Cardiac septum (tissue), 1 donor: ENCODE results near the gene CDS2. TPM values are rescaled to one million over a fixed set of nuclear protein-coding genes. Genes with fewer than 3 reads are reported as not detected.
A peak's percentile ranks its signal among the peaks of the same experiment; 100 is the strongest.

Source experiments
- DNase-seq: peaks from one replicate; pipeline ENCODE4 v3.0.0-alpha.2; 2020; ENCODE audit warnings: low spot score
- intact Hi-C: fragments of 100-400 bp; cut with DNase I; formaldehyde crosslinking; loops from one replicate; pipeline ENCODE4 v1.14.0; 2022
- total RNA-seq: library from RNA; stranded (reverse); fragmentation: NEBNext Ultra II Directional; extraction: Animal tissue kit (Norgen Biotek cat#: 25700); gene quantifications from one replicate; pipeline ENCODE4 v1.2.1, GENCODE V29; 2021
- donor health status: DM: no; HTN: no; CAD: no.

CDS2 gene
- total RNA-seq, 1 donor from 2014 or later, result 84.0 TPM

DNA sequence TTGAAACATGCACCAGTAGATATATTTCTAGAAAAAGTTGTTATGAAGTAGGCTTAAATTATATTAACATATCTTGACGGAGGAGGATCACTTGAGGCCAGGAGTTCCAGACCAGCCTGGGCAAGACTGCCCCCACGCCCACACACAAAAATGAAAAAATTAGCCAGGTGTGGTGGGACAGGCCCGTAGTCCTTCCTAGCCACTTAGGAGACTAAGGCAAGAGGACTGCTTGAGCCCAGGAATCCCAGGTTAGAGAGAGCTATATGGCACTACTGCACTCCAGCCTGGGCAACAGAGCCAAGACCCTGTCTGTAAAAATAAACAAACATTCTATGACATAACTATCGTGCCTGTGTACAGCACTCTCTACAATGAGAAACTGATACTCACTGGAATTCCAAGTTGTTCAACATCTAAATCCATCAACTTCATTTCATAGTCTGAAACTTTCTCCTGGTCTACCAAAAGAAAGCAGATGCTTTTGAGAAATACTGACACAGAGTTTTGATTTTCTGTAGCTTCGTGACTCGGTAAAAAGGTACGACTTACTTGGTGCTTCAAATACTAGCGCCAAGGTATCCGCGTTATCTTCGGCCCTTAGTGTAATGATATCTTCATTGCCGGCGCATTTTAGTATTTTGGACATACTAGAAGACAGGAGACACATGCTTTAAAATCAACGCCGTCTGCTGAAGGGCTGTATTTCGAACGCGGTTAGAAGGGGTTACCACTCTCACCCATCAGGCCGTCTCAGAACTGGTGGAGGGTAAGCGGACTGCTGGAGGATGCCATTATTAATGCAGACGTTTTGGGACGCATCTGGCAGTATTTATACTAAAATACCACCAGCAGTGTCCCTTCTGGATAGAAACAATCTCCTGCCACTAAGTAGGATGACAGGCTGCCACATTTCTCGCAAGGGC is 8.3 kb upstream of the CDS2 start:
- intact Hi-C loops, result no loop called here
- no peak for DNase-seq

DNA sequence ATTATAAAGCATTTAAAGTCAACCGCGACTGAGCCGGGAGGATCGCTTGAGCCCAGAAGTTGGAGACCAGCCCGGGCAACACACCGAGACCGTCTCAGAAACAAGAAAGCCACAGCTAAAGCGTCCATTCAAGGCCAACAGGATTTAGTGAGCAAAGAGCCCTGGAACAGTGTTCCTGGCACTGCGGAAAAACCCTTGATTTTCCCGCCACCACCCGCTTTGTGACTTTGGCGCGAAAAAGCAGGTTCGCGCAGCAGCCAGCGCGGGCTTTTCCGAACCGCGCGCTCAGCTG is 7.7 kb upstream of the CDS2 start:
- intact Hi-C loops, result no loop called here

DNA sequence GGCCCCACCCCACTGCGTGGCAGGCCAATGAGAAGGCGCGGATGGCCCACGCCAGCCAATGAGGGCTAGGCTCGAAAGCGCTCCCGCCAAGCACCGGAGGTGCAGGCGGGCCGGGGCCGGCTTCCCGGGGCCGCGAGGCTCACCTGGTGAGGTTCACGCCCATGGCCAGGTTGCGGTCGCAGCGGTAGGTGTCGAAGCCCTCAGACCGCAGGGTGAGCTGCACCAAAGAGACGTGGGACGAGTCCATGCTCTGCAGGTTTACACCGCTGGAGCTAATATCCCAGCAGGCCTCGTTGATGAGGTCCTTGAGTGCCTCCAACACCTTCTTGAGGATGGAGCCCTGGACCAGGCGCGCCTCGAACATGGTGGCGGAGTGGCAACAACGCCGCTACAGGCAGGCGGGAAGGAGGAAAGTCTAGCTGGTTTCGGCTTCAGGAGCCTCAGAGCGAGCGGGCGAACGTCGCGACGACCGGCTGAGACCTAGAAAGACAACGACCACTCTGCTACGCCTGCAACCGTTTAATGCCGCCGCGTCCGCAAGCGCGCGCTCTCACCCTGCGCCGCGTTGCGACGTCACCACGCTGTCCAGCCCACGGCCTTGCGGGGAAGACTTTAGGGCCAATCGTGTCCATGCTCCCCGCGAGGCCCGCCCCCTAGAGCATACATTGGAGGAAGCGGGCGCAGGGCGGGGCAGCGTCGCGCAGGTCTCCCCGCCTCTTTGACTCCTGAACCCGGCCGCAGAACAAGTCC is 7.2 kb upstream of the CDS2 start, which contains the start of gene PCNA:
TSS of gene PCNA (minus strand) at position 524 of the 750 bp plus-strand sequence. CDS start at position 364, 160 bp downstream.
- intact Hi-C loops, result loop anchor here (10.0 kb wide), 1 partner anchor 325 kb away; no protein-coding TSS in a partner anchor
- peak; percentile 98 for DNase-seq

More for the DNA sequence above, 7.7 kb upstream of the CDS2 start:
- no peak for DNase-seq

DNA sequence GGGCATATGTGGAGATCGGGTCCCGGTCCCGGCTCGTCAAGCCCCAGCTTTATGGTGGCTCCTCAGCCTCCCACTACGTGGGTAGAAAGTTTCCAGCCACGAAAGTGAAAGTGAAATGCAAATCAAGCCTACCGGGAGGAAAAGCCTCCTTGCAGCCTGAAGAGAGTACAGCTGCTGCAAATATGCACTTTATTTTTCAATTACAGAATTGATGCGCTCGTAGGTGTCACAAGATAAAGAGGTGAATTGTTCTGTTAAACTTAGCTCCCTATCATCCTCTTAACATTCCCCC is 6.7 kb upstream of the CDS2 start:
- no peak for DNase-seq
- intact Hi-C loops, result loop anchor here (10.0 kb wide), 1 partner anchor 325 kb away; no protein-coding TSS in a partner anchor

GRCh38 chr20:5122873-5123260 is 3.9 kb upstream of the CDS2 start:
- intact Hi-C loops, result loop anchor here (10.0 kb wide), 1 partner anchor 322 kb away; no protein-coding TSS in a partner anchor
- no peak for DNase-seq

DNA sequence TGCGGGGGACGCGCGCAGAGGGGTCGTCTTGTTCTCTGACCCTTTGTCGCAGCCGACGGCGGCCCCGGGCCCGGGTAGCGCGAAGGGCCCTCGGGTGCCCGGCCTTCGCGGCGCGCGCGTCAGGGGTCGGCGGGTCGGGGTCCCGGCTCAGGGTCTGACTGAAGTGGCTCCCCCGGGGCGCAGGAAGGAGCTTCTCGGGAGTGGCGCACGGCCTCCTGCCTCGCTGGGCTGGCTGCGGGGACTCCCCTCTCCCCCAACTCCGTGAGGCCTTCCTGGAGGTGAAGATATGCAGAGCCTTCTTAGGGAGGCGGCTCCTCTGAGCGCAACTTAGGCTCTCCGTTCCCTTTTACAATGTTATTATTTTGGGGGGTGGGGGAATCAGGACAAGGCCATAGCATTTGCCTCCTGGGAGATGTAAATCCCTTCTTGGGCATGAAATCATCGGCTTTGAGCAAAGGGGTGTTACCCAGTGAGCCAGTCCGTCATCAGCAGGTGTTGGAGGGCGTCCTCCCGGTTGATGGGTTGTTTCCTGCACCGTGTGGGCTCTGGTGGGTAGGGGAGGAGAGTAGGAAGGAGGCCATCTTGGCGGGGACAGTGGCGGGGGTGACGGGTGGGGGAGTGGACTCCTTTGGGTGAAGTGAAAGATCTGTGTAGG is 523 bp downstream of the CDS2 start:
- DNase-seq, result peak; percentile 82
- intact Hi-C loops, result loop anchor here (10.0 kb wide), 1 partner anchor 317 kb away; no protein-coding TSS in a partner anchor

DNA sequence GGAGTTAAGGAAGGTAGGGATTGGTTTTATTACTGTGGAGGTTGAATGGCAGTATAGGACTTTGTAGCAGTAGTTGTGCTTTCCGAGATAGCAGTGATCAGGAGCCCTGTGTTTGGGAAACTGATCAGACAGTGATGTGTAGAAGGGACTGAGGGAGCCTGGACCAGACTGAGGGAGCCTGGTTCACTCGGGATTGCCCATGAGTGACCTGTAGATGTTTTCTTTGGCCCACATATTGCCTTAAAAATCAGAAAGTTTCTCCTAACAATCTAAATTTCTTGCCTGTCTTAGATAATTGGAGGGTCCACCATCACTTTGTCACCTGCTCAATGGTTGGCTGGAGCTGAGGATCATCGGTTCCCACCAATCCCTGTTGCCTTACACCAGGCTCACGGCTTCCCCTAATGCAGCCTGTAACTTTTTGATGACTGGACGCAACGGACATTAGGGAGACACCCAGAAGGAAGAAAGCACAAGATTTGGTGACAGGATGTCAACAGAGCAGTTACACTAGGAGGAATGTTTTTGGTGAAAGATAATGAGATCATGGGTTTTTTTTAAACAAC is 1.1 kb downstream of the CDS2 start:
- no peak for DNase-seq
- intact Hi-C loops, result loop anchor here (10.0 kb wide), 1 partner anchor 317 kb away; no protein-coding TSS in a partner anchor

DNA sequence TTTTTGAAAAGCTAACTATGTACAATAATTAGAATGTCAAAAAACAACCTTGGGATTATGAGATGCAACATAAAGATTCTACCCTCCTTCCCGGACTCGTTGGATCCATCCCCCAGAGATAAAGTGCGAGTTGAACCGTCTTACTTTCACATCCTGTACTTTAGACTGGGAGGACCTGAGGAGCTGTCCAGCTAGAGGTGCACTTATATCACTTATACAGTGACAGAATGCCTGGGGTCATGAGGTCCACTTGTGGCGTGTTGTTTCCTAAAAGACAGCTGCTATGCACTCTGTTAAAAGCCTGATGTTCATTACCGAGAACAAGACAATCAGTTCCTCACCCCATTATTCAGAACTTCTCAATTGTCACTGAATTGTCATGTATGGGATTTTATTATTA is 2.1 kb downstream of the CDS2 start:
- intact Hi-C loops, result loop anchor here (10.0 kb wide), 1 partner anchor 316 kb away; no protein-coding TSS in a partner anchor
- DNase-seq, result no peak

GRCh38 chr20:5131502-5131901 is 4.7 kb downstream of the CDS2 start:
- intact Hi-C loops, result no loop called here
- DNase-seq, result no peak

- DNase-seq, result no peak
- intact Hi-C loops, result no loop called here
These were observed 7.2 kb downstream of the CDS2 start for GRCh38 chr20:5133998-5134397.

- intact Hi-C loops, result no loop called here
- no peak for DNase-seq
These were observed 8.7 kb downstream of the CDS2 start for GRCh38 chr20:5135363-5136012.

DNA sequence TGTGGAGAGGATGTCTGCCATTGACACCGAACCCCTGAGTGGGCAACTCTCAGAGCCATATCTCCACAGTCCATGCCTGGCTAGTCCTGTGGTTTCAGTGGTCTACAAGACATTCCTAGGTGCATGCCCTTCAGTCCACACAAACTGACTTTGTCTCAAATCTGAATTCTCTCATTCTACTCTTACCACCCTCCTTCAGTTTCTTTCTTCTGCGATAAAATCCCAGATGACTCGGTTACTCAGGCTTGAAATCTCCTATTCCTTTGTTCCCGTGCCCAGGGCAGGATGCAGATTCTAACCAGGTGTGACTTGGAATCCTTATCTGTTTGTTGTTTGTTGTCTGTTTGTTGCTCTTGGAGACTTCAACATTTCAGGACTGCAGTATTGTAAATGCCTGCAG is 9.3 kb downstream of the CDS2 start:
- intact Hi-C loops, result no loop called here
- no peak for DNase-seq

DNA sequence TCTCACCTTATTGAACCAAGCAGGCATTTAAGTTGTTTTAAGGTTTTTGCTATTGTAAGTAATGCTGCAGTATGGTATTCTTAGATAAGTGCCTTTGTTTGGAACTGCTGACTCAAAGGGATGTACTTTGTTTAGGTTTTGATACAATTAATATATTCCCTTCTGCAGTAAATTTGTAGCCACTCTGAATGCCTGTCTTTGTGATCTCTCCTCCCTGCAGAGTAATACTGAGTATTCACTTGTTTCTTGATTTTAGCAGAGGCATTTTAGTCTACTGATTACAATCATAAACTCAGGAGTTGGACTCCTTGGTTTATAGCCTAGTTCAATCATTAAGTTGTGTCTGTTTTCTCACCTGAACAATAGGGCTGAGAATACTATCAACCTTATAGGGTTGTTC is 13.4 kb downstream of the CDS2 start:
- intact Hi-C loops, result no loop called here
- no peak for DNase-seq

- DNase-seq, result no peak
- intact Hi-C loops, result no loop called here
These were observed 14.8 kb downstream of the CDS2 start for GRCh38 chr20:5141615-5142014.

DNA sequence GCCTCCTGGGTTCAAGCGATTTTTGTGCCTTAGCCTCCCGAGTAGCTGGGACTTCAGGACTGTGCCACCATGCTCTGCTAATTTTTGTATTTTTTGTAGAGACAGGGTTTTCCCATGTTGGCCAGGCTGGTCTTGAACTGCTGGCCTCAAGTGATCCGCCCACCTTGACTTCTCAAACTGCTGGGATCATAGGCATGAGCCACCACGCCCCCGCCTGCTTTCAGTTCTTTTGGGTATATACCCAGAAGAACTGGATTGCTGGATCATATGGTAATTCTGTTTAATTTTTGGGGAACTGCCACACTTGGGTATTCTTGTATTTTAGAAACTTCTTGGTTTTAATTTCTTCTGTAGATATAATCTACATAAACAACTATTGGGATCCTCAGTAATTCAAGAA is 17.0 kb downstream of the CDS2 start:
- no peak for DNase-seq
- intact Hi-C loops, result no loop called here

DNA sequence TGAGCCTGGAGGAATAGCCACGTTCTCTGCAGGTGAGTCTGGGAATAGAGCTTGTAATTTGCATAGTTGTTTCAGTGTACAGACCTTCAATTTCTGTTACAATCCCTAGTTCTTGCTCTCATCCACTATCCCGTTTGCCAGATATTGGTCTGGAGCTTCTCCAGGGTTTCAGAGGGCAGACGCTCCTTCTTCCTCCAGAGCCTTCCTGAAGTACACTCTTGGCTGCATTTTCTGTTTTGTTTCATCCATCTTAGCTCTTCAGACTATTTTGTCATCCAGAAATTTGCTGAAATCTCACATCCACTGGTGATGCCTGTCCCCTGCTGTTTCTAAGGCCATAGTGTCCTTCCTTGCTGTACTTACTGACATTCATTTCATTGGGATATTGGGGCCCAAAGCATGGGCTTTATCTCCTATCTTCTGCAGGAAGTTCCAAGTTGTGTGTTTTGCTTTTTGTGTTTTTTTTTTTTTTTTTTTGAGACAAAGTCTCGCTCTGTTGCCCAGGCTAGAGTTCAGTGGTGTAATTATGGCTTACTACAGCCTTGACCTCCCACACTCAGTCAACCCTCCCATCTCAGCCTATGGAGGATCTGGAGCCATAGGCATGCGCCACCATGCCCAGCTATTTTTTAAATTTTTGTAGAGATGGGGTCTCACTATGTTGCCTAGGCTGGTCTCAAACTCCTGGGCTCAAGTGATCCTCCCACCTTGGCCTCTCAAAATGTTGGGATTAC is 18.7 kb downstream of the CDS2 start:
- no peak for DNase-seq
- intact Hi-C loops, result no loop called here

DNA sequence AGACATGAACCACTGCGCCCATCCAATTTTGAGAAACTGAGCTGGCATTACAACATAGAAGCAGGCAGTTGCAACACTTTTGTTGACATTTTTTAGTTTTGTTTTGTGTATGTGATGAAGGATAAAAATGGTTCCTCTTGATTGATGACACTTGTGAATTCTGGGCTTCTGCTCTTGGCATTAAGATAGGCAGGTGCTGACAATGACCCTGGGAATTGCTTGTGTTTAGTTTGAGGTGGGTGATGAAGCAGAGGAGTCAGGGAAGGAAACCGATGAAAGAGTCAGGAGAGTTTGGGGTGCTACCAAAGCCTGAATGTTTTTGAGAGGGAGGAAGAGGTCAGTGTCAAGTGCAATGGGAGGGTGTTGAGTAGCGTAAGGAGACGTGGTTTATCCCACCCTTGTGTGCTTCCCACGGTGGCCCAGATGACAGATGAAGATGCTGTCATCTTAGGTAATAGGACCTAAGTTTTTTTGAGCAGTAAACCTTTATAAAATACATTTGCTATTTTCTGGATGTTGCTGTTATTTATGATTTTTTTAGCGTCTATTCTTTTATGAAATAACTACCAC is 19.4 kb downstream of the CDS2 start:
- no peak for DNase-seq
- intact Hi-C loops, result no loop called here

GRCh38 chr20:5146871-5147592 is 20.2 kb downstream of the CDS2 start:
- intact Hi-C loops, result no loop called here
- no peak for DNase-seq
